Measurements from ENCODE around the gene USF2.
"Not testable (repeated sequence)": the region's sequence is repeated elsewhere in the genome, so short reads cannot be mapped to it uniquely, and the experiment has no call there.

USF2 gene

DNA sequence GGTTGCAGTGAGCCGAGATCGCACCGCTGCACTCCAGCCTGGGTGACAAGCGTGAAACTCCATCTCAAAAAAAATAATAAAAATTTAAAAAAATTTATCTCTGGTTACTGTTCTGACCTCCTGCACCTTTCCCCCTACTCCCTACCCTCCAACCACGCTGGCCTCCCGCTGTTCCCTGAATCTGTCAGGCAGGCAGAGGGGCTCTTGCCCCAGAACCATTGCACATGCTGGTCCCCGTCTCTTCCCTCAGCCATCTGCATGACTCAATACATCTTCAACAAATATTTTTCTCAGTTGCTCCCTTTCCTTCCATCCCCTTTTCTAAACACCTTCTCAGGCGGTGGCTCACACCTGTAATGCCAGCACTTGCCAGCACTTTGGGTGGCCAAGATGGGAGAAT is 39.2 kb upstream of the USF2 start:
- H3K4me3 ChIP-seq (ENCODE audit: low read length), result no peak overlapping the region
- no peak overlapping the region for H3K4me2 ChIP-seq (ENCODE audit: low read length)
- H3K36me3 ChIP-seq (replicated peaks; ENCODE audit: low read depth, low read length), result no peaks in the 10 kb centered on the region
- no peaks in the 10 kb centered on the region for H3K9me3 ChIP-seq (ENCODE audit: insufficient read depth, low read length)
- no peaks in the 10 kb centered on the region for H3K79me2 ChIP-seq (ENCODE audit: low read length)
- H2AFZ ChIP-seq (ENCODE audit: low read depth, low read length), result no peak overlapping the region
- H3K9ac ChIP-seq (ENCODE audit: low read length), result no peak overlapping the region
- no peaks in the 10 kb centered on the region for H3K4me1 ChIP-seq (ENCODE audit: low read length)
- H3K27ac ChIP-seq (ENCODE audit: low read length), result no peak overlapping the region
- peaks cover 12% of the 10 kb centered on the region for H3K27me3 ChIP-seq (ENCODE audit: low read depth, low read length)
- H4K20me1 ChIP-seq (ENCODE audit: insufficient read depth, low read length), result no peaks in the 10 kb centered on the region
- TF ChIP-seq, protein P1, sequence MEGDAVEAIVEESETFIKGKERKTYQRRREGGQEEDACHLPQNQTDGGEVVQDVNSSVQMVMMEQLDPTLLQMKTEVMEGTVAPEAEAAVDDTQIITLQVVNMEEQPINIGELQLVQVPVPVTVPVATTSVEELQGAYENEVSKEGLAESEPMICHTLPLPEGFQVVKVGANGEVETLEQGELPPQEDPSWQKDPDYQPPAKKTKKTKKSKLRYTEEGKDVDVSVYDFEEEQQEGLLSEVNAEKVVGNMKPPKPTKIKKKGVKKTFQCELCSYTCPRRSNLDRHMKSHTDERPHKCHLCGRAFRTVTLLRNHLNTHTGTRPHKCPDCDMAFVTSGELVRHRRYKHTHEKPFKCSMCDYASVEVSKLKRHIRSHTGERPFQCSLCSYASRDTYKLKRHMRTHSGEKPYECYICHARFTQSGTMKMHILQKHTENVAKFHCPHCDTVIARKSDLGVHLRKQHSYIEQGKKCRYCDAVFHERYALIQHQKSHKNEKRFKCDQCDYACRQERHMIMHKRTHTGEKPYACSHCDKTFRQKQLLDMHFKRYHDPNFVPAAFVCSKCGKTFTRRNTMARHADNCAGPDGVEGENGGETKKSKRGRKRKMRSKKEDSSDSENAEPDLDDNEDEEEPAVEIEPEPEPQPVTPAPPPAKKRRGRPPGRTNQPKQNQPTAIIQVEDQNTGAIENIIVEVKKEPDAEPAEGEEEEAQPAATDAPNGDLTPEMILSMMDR (IDR thresholded peaks at IDR 0.05; ENCODE audit: low read depth, low read length), result no peak
- no peak for TF ChIP-seq EZH2phosphoT487 (IDR thresholded peaks at IDR 0.05; ENCODE audit: low read depth)

DNA sequence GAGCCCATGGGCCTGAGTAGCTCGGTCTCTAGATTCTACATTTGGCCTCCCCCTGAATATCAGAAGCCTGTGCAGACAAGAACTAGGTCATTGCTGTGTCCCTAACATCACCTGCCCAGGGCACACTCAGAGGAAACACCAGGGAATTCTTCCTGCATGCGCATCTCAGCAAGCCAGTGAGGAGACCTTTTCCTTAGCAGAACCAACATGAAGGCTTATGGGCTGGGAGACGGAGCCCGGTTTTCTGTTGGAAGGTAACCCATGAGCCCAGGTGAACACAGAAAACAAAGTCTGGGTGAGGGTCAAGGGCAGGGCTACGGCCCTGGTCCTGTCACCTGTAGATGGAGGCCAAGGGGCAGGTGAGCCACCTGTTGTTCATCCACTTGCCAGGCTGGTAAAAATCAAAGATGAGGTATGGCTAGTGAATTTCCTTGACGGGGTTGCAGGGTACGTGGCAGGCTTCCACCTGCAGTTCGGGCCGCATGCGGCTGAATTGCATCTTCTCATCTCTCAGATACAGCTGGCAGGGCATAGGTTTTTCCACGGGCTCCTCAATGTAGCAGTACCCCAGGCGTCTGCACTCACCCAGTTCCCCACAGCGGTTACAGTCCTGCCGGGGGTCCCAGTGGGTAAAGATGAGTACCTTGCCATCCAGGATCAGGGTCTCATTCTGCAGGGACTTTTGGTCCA is 36.7 kb upstream of the USF2 start:
- no peaks in the 10 kb centered on the region for H3K79me2 ChIP-seq (ENCODE audit: low read length)
- H3K9ac ChIP-seq (ENCODE audit: low read length), result no peak overlapping the region
- H2AFZ ChIP-seq (ENCODE audit: low read depth, low read length), result no peak overlapping the region
- no peaks in the 10 kb centered on the region for H4K20me1 ChIP-seq (ENCODE audit: insufficient read depth, low read length)
- no peaks in the 10 kb centered on the region for H3K36me3 ChIP-seq (replicated peaks; ENCODE audit: low read depth, low read length)
- H3K27ac ChIP-seq (ENCODE audit: low read length), result no peak overlapping the region
- no peaks in the 10 kb centered on the region for H3K9me3 ChIP-seq (ENCODE audit: insufficient read depth, low read length)
- H3K4me3 ChIP-seq (ENCODE audit: low read length), result no peak overlapping the region
- H3K4me1 ChIP-seq (ENCODE audit: low read length), result no peaks in the 10 kb centered on the region
- no peak overlapping the region for H3K4me2 ChIP-seq (ENCODE audit: low read length)
- H3K27me3 ChIP-seq (ENCODE audit: low read depth, low read length), result peaks cover 14% of the 10 kb centered on the region
- no peak for TF ChIP-seq EZH2phosphoT487 (IDR thresholded peaks at IDR 0.05; ENCODE audit: low read depth)
- TF ChIP-seq, protein P1 (IDR thresholded peaks at IDR 0.05; ENCODE audit: low read depth, low read length), result no peak

DNA sequence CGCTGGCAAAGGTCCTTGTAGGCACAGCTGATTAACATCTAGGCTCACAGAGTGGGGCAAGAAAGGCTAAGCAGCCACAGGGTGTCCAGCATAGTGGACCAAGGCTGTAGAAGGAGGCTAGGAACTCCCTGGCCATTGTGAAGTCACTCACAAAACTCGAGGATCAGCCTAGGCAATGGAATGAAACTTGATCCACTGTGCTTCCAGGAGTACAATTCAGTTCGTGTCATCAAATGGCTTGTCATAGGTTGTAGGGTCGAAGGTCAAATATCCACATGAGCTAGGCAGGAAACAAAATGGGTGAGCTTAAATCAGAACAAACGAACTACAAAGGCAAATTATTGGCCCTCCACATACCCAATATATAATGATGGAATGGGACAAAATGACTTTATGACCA is 35.9 kb upstream of the USF2 start:
- Histone ChIP-seq H3K36me3 (replicated peaks; ENCODE audit: low read depth, low read length) (no peaks in the 10 kb centered on the region), H3K9me3 (ENCODE audit: insufficient read depth, low read length) (no peaks in the 10 kb centered on the region), H3K27ac (ENCODE audit: low read length) (no peak overlapping the region), H4K20me1 (ENCODE audit: insufficient read depth, low read length) (no peaks in the 10 kb centered on the region), H3K4me2 (ENCODE audit: low read length) (no peak overlapping the region), H2AFZ (ENCODE audit: low read depth, low read length) (no peak overlapping the region), H3K79me2 (ENCODE audit: low read length) (no peaks in the 10 kb centered on the region), H3K27me3 (ENCODE audit: low read depth, low read length) (peaks cover 14% of the 10 kb centered on the region), H3K4me3 (ENCODE audit: low read length) (no peak overlapping the region), H3K4me1 (ENCODE audit: low read length) (no peaks in the 10 kb centered on the region), H3K9ac (ENCODE audit: low read length) (no peak overlapping the region)
- TF ChIP-seq, protein P1 (IDR thresholded peaks at IDR 0.05; ENCODE audit: low read depth, low read length), result no peak
- TF ChIP-seq EZH2phosphoT487 (IDR thresholded peaks at IDR 0.05; ENCODE audit: low read depth), result no peak

DNA sequence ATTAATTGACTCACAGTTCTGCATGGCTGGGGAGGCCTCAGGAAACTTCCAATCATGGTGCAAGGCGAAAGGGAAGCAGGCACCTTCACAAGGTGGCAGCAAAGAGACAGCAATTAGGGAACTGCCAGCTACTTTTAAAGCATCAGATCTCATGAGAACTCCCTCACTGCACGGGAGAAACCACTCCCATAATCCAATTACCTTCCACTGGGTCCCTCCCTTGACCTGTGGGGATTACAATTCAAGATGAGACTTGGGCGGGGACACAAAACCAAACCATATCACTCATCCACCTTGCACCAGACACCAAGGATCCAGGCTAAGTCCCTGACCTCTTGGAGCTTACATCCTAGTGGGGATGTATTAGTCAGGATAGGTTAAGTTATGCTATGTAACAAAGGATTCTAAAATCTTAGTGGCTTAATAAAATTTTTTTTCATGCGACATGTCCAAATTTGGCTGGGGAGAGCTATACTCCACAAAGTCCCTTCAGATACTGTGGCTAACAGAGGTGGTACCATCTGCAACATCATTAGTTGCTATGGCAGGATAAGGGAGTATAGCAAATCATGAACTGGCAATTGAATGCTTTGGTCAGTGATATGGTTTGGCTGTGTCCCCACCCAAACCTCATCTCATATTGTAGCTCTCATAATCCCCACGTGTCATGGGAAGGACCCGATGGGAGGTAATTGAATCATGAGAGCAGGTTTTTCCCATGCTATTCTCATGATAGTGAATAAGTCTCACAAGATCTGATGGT is 31.9 kb upstream of the USF2 start:
- no peak overlapping the region for H3K4me2 ChIP-seq (ENCODE audit: low read length)
- no peaks in the 10 kb centered on the region for H4K20me1 ChIP-seq (ENCODE audit: insufficient read depth, low read length)
- H3K4me3 ChIP-seq (ENCODE audit: low read length), result no peak overlapping the region
- peaks cover 12% of the 10 kb centered on the region for H3K36me3 ChIP-seq (replicated peaks; ENCODE audit: low read depth, low read length)
- H2AFZ ChIP-seq (ENCODE audit: low read depth, low read length), result no peak overlapping the region
- no peaks in the 10 kb centered on the region for H3K4me1 ChIP-seq (ENCODE audit: low read length)
- TF ChIP-seq, protein P1 (IDR thresholded peaks at IDR 0.05; ENCODE audit: low read depth, low read length), result peak; percentile 50
- no peak for TF ChIP-seq EZH2phosphoT487 (IDR thresholded peaks at IDR 0.05; ENCODE audit: low read depth)
- no peak overlapping the region for H3K27ac ChIP-seq (ENCODE audit: low read length)
- H3K9ac ChIP-seq (ENCODE audit: low read length), result no peak overlapping the region
- H3K27me3 ChIP-seq (ENCODE audit: low read depth, low read length), result peaks cover 15% of the 10 kb centered on the region
- H3K79me2 ChIP-seq (ENCODE audit: low read length), result no peaks in the 10 kb centered on the region
- peaks cover 16% of the 10 kb centered on the region for H3K9me3 ChIP-seq (ENCODE audit: insufficient read depth, low read length)

DNA sequence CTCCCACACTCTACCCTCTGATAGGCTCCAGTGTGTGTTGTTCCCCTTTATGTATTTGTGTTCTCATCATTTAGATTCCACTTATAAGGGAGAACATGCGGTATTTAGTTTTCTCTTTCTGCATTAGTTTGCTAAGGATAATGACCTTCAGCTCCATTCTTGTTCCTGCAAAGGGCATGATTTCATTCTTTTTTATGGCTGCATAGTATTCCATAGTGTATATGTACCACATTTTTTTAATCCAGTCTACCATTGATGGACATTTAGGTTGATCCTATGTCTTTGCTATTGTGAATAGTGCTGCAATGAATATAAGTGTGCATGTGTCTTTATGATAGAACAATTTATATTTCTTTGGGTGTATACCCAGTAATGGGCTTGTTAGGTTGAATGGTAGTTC is 29.2 kb upstream of the USF2 start:
- H3K27ac ChIP-seq (ENCODE audit: low read length); H4K20me1 ChIP-seq (ENCODE audit: insufficient read depth, low read length); H3K4me1 ChIP-seq (ENCODE audit: low read length); H3K4me3 ChIP-seq (ENCODE audit: low read length); H3K4me2 ChIP-seq (ENCODE audit: low read length); H2AFZ ChIP-seq (ENCODE audit: low read depth, low read length); H3K79me2 ChIP-seq (ENCODE audit: low read length); H3K9ac ChIP-seq (ENCODE audit: low read length): not testable (repeated sequence)
- H3K9me3 ChIP-seq (ENCODE audit: insufficient read depth, low read length), result peaks cover 20% of the 10 kb centered on the region
- peaks cover 12% of the 10 kb centered on the region for H3K36me3 ChIP-seq (replicated peaks; ENCODE audit: low read depth, low read length)
- peaks cover 28% of the 10 kb centered on the region for H3K27me3 ChIP-seq (ENCODE audit: low read depth, low read length)
